GM12878 (cell line): ENCODE measurements around the gene MARCHF9. TPM values are rescaled to one million over a fixed set of nuclear protein-coding genes. Genes with fewer than 3 reads are reported as not detected.

Source experiments
- BCL3 ChIP-seq: IDR thresholded peaks from 2 replicates; pipeline ENCODE4 v1.6.1; 2011; ENCODE audit warnings: borderline replicate concordance, low read depth, mild to moderate bottlenecking, moderate library complexity, low read length; ENCODE audit not compliant: insufficient read depth, poor library complexity, severe bottlenecking
- CBX5 ChIP-seq: sonication (generic); IDR thresholded peaks from 2 replicates; pipeline ENCODE4 v1.6.1; 2016; ENCODE audit warnings: low read depth, moderate library complexity, mild to moderate bottlenecking, inconsistent platforms
- CREB1 ChIP-seq: IDR thresholded peaks from 2 replicates; pipeline ENCODE4 v1.6.1; 2012; ENCODE audit warnings: low read depth, mild to moderate bottlenecking, inconsistent platforms
- EGR1 ChIP-seq, 2 experiments: IDR thresholded peaks; 1 replicate in 1 of 2; 2 replicates in 1 of 2; pipeline ENCODE4 v1.6.1; 2011 to 2012; ENCODE audit warnings: low read depth in 2 of 2, low read length in 2 of 2, borderline replicate concordance in 1 of 2, mild to moderate bottlenecking in 1 of 2, moderate library complexity in 1 of 2
- ELK1 ChIP-seq: IDR thresholded peaks from 2 replicates; pipeline ENCODE4 v1.6.1; 2012; ENCODE audit warnings: low read depth, low read length, improper control_type of control experiment
- ESRRA ChIP-seq: IDR thresholded peaks from 2 replicates; pipeline ENCODE4 v1.6.1; 2012; ENCODE audit warnings: mild to moderate bottlenecking, low read length, improper control_type of control experiment
- FOS ChIP-seq: IDR thresholded peaks from 3 replicates; pipeline ENCODE4 v1.6.1; 2011; ENCODE audit warnings: borderline replicate concordance; ENCODE audit not compliant: insufficient read length; ENCODE audit errors: extremely low read depth
- IKZF2 ChIP-seq, 2 experiments: fragments of 450-650 bp; IDR thresholded peaks; 2 replicates each; pipeline ENCODE4 v1.6.1; 2017; ENCODE audit warnings: mild to moderate bottlenecking in 2 of 2, moderate library complexity in 2 of 2
- MAX ChIP-seq: IDR thresholded peaks from 2 replicates; pipeline ENCODE4 v1.6.1; 2012; ENCODE audit warnings: low read depth, low read length, improper control_type of control experiment
- MYB ChIP-seq: fragments of 150-350 bp; IDR thresholded peaks from 2 replicates; pipeline ENCODE4 v1.6.1; 2014; ENCODE audit warnings: mild to moderate bottlenecking, low read depth, low read length, borderline replicate concordance
- NFIC ChIP-seq: IDR thresholded peaks from 2 replicates; pipeline ENCODE4 v1.6.1; 2012; ENCODE audit warnings: low read depth, mild to moderate bottlenecking, inconsistent platforms, low read length, moderate library complexity
- NRF1 ChIP-seq: conservative IDR thresholded peaks from 2 replicates; pipeline ENCODE4 v1.6.1; 2011; ENCODE audit warnings: mild to moderate bottlenecking, low read depth, low read length, improper control_type of control experiment
- PML ChIP-seq: IDR thresholded peaks from 2 replicates; pipeline ENCODE4 v1.6.1; 2012; ENCODE audit warnings: low read length, inconsistent platforms
- RELB ChIP-seq: fragments of 450-650 bp; IDR thresholded peaks from 2 replicates; pipeline ENCODE4 v1.6.1; 2017; ENCODE audit warnings: low read depth, mild to moderate bottlenecking, moderate library complexity
- SMARCA5 ChIP-seq: fragments of 450-650 bp; IDR thresholded peaks from 2 replicates; pipeline ENCODE4 v1.6.1; 2017; ENCODE audit warnings: mild to moderate bottlenecking
- SPI1 ChIP-seq: IDR thresholded peaks from 2 replicates; pipeline ENCODE4 v1.6.1; 2011; ENCODE audit warnings: low read depth, mild to moderate bottlenecking, low read length, moderate library complexity, borderline replicate concordance; ENCODE audit not compliant: insufficient read depth
- TCF3 ChIP-seq: IDR thresholded peaks from 2 replicates; pipeline ENCODE4 v1.6.1; 2012; ENCODE audit warnings: low read depth, mild to moderate bottlenecking, low read length, borderline replicate concordance; ENCODE audit not compliant: insufficient read depth
- ZBTB4 ChIP-seq: fragments of 450-650 bp; formaldehyde crosslinking; IDR thresholded peaks from 2 replicates; pipeline ENCODE4 v1.4.0; 2022; ENCODE audit warnings: mild to moderate bottlenecking, moderate library complexity
- ZNF24 ChIP-seq: fragments of 450-650 bp; IDR thresholded peaks from 2 replicates; pipeline ENCODE4 v1.6.1; 2017; ENCODE audit warnings: antibody characterized with exemption, mild to moderate bottlenecking
- ZSCAN29 ChIP-seq: fragments of 450-650 bp; IDR thresholded peaks from 2 replicates; pipeline ENCODE4 v1.6.1; 2017; ENCODE audit warnings: mild to moderate bottlenecking, moderate library complexity
- polyA plus RNA-seq, 11 experiments: library from polyadenylated mRNA; depleted of rRNA in 4 of 11; unstranded in 6 of 11; stranded (reverse) in 5 of 11; fragments of >200 nt; fragmentation: Nextera tagmentation in 4 of 11; fragmentation: Illumina TruSeq in 1 of 11; extraction: Ambion mirVana in 4 of 11; extraction: Trizol in 1 of 11; gene quantifications; 1 replicate in 1 of 11; 2 replicates in 10 of 11; pipeline versions ENCODE4 v1.2.1 to v1.2.3, GENCODE V29; 2011 to 2016; ENCODE audit warnings: inconsistent platforms in 2 of 11, missing spikeins in 2 of 11, low read depth in 1 of 11
- total RNA-seq, 4 experiments: library from RNA; depleted of rRNA in 3 of 4; stranded (reverse); fragments of >200 nt in 3 of 4; fragmentation: Illumina TruSeq in 1 of 4; extraction: Trizol in 1 of 4; gene quantifications; 2 replicates each; pipeline versions ENCODE4 v1.2.1 to v1.2.3, GENCODE V29; 2013 to 2021

MARCHF9 gene
- total and polyA plus RNA-seq, 10 of the 15 experiments (the other 5 are each of a cell fraction or from before 2014, with no cell fraction given): 2.4 to 29.3 (median 13.0) TPM

- TF ChIP-seq BCL3: no peak
- TF ChIP-seq ZSCAN29: no peak
- TF ChIP-seq SMARCA5: 0 out of 2 replicates have a peak, but pooled peaks have one; percentile 32
- TF ChIP-seq MYB: no peak
- TF ChIP-seq PML: no peak
- TF ChIP-seq TCF3: 0 out of 2 replicates have a peak, but pooled peaks have one; percentile 61
- TF ChIP-seq IKZF2 (IDR thresholded peaks at IDR 0.05): peak in 1 of 2 experiments; percentile 45; a peak in 1 of 4 replicates
- no peak for TF ChIP-seq MAX
- TF ChIP-seq ZNF24: no peak
- no peak for TF ChIP-seq ELK1
- 0 out of 2 replicates have a peak, but pooled peaks have one; percentile 44 for TF ChIP-seq RELB
- TF ChIP-seq CREB1: no peak
- no peak for TF ChIP-seq FOS
- peak; percentile 47 for TF ChIP-seq NRF1
- no peak for TF ChIP-seq ZBTB4 (CRISPR knock-in tag)
- TF ChIP-seq SPI1: no peak
- no peak for TF ChIP-seq EGR1 (IDR thresholded peaks at IDR 0.05; ENCODE audit: borderline replicate concordance in 1 of 2, low read depth in 2 of 2, low read length in 2 of 2)
- TF ChIP-seq CBX5: no peak
- TF ChIP-seq NFIC: no peak
- no peak for TF ChIP-seq ESRRA
These were observed at the start of gene MARCHF9 (continued) for GRCh38 chr12:57754411-57755193.
